Measurements from ENCODE around the gene CACNA1C. TPM values are rescaled to one million over a fixed set of nuclear protein-coding genes. Genes with fewer than 3 reads are reported as not detected.

Gene CACNA1C
- total RNA-seq, 1 experiment from 2014 or later = 1.1 TPM

DNA sequence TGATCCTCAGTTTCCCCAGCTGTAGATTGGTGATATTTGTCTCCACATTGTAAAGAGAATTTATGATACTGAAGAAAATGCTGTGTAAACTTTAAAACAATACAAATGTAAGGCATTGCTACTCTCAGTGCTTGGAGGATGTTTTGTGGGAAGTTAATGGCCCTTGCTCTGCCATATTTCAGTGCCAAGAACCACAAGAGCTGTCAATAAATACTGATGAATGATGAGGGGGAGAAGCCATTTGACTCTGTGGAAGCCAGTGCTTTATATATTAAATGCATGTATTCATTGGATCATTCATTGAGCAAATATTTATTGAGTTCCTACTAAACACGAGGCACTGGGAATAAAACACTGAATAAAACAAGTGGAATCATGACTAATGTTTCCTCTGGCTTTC, 30.8 kb downstream of the CACNA1C start:
- Histone ChIP-seq H4K8ac (replicated peaks; ENCODE audit: insufficient read length, low read depth, low read length) (no peak overlapping the region), H2BK12ac (ENCODE audit: insufficient read length, low read depth, low read length) (no peak overlapping the region), H3K4ac (ENCODE audit: low read depth, low read length) (no peak overlapping the region), H3K79me1 (ENCODE audit: insufficient read depth, low read depth, low read length, poor library complexity, severe bottlenecking) (no peaks in the 10 kb centered on the region), H2BK20ac (ENCODE audit: low read depth, low read length, poor library complexity, severe bottlenecking) (no peak overlapping the region), H3K9me3 (ENCODE audit: control insufficient read depth, low read depth, low read length) (no peaks in the 10 kb centered on the region), H3K79me2 (ENCODE audit: insufficient read depth, low read length) (no peaks in the 10 kb centered on the region), H4K20me1 (ENCODE audit: control insufficient read depth, insufficient read depth, insufficient read length) (no peaks in the 10 kb centered on the region), H3K18ac (ENCODE audit: insufficient read length, low read depth, low read length) (no peak overlapping the region), H2AFZ (ENCODE audit: low read length) (no peak overlapping the region), H2BK15ac (ENCODE audit: low read depth, low read length) (no peak overlapping the region), H3K23me2 (ENCODE audit: insufficient read length, low read depth, low read length, poor library complexity, severe bottlenecking) (no peaks in the 10 kb centered on the region), H2BK5ac (ENCODE audit: insufficient read length, low read length) (no peak overlapping the region), H4K91ac (ENCODE audit: insufficient read length, low read depth, low read length) (no peak overlapping the region), H3K56ac (ENCODE audit: insufficient read length, low read depth, low read length) (no peak overlapping the region), H4K5ac (ENCODE audit: insufficient read length, low read depth, low read length) (no peak overlapping the region), H3K4me1 (ENCODE audit: insufficient read depth, low read length) (no peaks in the 10 kb centered on the region; the same call in 1 of the 2 replicates), H3K23ac (ENCODE audit: insufficient read length, low read depth, low read length) (no peak overlapping the region), H2BK120ac (ENCODE audit: low read depth, low read length, poor library complexity, severe bottlenecking) (no peak overlapping the region), H3K27ac (ENCODE audit: insufficient read length, low read depth, low read length) (no peak overlapping the region), H2AK5ac (ENCODE audit: insufficient read length, low read length) (no peak overlapping the region), H3T11ph (ENCODE audit: low read length) (no peak overlapping the region), H3K27me3 (ENCODE audit: insufficient read depth, low read length) (no peaks in the 10 kb centered on the region; the same call in 1 of the 2 replicates), H3K4me2 (ENCODE audit: insufficient read depth, insufficient read length, low read length) (no peak overlapping the region), H3K9ac (ENCODE audit: extremely low read depth, insufficient read length, low read length) (no peak overlapping the region), H3K14ac (ENCODE audit: insufficient read depth, low read length) (no peak overlapping the region)
- Mint-ChIP-seq H3K4me3 (no peak overlapping the region), H3K27me3 (ENCODE audit: low read depth) (peaks cover 5% of the 10 kb centered on the region; the same call in 1 of the 2 replicates), H3K4me1 (peaks cover 8 to 13% of the 10 kb centered on the region in 2 experiments), H3K36me3 (ENCODE audit: insufficient read depth in 1 of 3, low read depth in 3 of 3) (peaks cover 0 to 13% (median 7%) of the 10 kb centered on the region in 3 experiments; a peak in 6 of 7 replicates), H3K9me3 (peaks cover 11 to 15% of the 10 kb centered on the region in 2 experiments; a peak in 4 of 5 replicates), H3K27ac (no peak overlapping the region)
- WGBS (ENCODE audit: extremely low coverage, insufficient read length, low lambda C conversion rate) = no CpG with 5 or more reads among the region's 1 CpG
- no peak for DNase-seq
- TF ChIP-seq, protein P1, sequence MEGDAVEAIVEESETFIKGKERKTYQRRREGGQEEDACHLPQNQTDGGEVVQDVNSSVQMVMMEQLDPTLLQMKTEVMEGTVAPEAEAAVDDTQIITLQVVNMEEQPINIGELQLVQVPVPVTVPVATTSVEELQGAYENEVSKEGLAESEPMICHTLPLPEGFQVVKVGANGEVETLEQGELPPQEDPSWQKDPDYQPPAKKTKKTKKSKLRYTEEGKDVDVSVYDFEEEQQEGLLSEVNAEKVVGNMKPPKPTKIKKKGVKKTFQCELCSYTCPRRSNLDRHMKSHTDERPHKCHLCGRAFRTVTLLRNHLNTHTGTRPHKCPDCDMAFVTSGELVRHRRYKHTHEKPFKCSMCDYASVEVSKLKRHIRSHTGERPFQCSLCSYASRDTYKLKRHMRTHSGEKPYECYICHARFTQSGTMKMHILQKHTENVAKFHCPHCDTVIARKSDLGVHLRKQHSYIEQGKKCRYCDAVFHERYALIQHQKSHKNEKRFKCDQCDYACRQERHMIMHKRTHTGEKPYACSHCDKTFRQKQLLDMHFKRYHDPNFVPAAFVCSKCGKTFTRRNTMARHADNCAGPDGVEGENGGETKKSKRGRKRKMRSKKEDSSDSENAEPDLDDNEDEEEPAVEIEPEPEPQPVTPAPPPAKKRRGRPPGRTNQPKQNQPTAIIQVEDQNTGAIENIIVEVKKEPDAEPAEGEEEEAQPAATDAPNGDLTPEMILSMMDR (conservative IDR thresholded peaks at IDR 0.05) = no peak

Data from H9 (cell line).